GM06990 (cell line): Measurements from ENCODE around the gene ARL15.

Experiments
- DNase-seq: peaks from one replicate; pipeline ENCODE4 v3.0.0-alpha.2; 2011; ENCODE audit not compliant: insufficient read length; ENCODE audit errors: extremely low read depth
- H3K27me3 ChIP-seq: replicated peaks from 2 replicates; pipeline ENCODE4 v1.6.0; 2011; ENCODE audit warnings: low read length; ENCODE audit not compliant: control insufficient read depth, insufficient read depth
- H3K36me3 ChIP-seq: 2 replicates; pipeline ENCODE4 v1.5.1; 2011; ENCODE audit warnings: low read length; ENCODE audit not compliant: control insufficient read depth, insufficient read depth
- H3K4me3 ChIP-seq: replicated peaks from 2 replicates; pipeline ENCODE4 v1.5.1; 2011; ENCODE audit warnings: low read depth, mild to moderate bottlenecking, control low read depth, low read length
- TF ChIP-seq, protein P1 (sequence below): IDR thresholded peaks from 2 replicates; pipeline ENCODE4 v1.5.1; 2011; ENCODE audit warnings: low read length, control low read depth, mild to moderate bottlenecking, inconsistent platforms; ENCODE audit not compliant: insufficient read depth, poor library complexity, severe bottlenecking

The ARL15 gene

DNA sequence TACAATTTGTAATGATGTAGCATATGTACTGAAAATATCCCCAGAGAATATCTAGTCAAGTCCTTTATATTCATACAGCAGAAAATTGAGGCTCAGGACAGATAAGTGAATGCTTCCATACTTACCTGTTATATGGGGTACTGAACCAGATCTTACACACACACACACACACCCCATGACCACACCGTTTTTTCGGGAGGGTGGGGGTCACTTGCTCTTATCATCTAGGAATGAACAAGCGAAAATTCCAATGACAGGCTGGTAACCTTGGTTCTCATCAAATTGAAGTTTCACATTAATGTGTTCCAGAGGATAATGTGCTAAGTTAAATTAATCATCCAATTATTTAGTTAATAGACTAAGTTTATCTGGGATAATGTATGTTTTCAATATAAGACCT, 48.8 kb downstream of the ARL15 start:
- Histone ChIP-seq H3K27me3 (no peaks in the 10 kb centered on the region), H3K4me3 (no peak overlapping the region), H3K36me3 (no peaks in the 10 kb centered on the region)
- no peak for DNase-seq
- TF ChIP-seq, protein P1, sequence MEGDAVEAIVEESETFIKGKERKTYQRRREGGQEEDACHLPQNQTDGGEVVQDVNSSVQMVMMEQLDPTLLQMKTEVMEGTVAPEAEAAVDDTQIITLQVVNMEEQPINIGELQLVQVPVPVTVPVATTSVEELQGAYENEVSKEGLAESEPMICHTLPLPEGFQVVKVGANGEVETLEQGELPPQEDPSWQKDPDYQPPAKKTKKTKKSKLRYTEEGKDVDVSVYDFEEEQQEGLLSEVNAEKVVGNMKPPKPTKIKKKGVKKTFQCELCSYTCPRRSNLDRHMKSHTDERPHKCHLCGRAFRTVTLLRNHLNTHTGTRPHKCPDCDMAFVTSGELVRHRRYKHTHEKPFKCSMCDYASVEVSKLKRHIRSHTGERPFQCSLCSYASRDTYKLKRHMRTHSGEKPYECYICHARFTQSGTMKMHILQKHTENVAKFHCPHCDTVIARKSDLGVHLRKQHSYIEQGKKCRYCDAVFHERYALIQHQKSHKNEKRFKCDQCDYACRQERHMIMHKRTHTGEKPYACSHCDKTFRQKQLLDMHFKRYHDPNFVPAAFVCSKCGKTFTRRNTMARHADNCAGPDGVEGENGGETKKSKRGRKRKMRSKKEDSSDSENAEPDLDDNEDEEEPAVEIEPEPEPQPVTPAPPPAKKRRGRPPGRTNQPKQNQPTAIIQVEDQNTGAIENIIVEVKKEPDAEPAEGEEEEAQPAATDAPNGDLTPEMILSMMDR, result no peak

- no peaks in the 10 kb centered on the region for H3K36me3 ChIP-seq
- no peaks in the 10 kb centered on the region for H3K27me3 ChIP-seq
- no peak overlapping the region for H3K4me3 ChIP-seq
- no peak for DNase-seq
- TF ChIP-seq, protein P1, result no peak
Measured at GRCh38 chr5:54259981-54260380, 50.4 kb downstream of the ARL15 start.

GRCh38 chr5:54259090-54259489, 51.3 kb downstream of the ARL15 start:
- no peaks in the 10 kb centered on the region for H3K36me3 ChIP-seq
- TF ChIP-seq, protein P1, result no peak
- no peak for DNase-seq

DNA sequence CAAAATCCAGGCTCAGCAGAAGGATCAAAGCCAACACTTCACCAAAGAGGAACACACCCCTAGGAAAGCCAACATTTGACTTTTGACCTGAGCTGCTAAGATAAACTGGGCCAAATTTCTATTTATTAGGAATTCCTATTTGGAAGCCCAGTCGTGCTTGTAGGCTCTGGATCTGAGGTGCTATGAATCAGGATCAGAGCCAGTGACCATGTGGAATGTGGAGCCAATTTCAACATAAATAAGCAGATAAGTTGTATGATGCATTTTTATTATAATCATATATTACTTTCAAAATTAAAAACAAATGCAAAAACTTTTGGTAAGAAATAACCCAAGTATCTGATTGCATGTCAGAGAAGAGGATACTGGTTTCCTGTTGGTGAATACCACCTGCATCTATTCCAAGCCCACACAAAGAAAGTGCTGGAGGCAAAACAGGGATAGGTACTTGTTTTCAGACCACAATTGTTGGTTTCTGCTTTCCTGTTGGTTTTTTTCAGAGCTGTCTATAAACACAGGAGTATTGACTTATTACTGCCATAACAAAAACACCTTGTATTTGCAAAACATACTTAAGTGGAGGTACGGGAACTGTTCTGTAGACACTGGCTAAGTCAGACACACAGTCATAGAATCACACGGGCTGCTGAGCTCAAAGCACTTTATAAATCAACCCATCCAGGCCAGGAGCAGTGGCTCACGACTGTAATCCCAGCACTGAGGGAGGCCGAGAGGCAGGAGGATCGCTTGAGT, 52.8 kb downstream of the ARL15 start:
- H3K4me3 ChIP-seq, result no peak overlapping the region
- TF ChIP-seq, protein P1, result no peak
- H3K36me3 ChIP-seq, result no peaks in the 10 kb centered on the region
- H3K27me3 ChIP-seq, result no peaks in the 10 kb centered on the region
- no peak for DNase-seq

More at GRCh38 chr5:54259090-54259489, 51.3 kb downstream of the ARL15 start:
- no peaks in the 10 kb centered on the region for H3K27me3 ChIP-seq
- no peak overlapping the region for H3K4me3 ChIP-seq

GRCh38 chr5:54254482-54255198, 55.7 kb downstream of the ARL15 start:
- TF ChIP-seq, protein P1, result no peak
- no peaks in the 10 kb centered on the region for H3K36me3 ChIP-seq
- no peaks in the 10 kb centered on the region for H3K27me3 ChIP-seq
- no peak overlapping the region for H3K4me3 ChIP-seq
- DNase-seq, result no peak
